ENCODE data around the gene NMS.

NMS gene

DNA sequence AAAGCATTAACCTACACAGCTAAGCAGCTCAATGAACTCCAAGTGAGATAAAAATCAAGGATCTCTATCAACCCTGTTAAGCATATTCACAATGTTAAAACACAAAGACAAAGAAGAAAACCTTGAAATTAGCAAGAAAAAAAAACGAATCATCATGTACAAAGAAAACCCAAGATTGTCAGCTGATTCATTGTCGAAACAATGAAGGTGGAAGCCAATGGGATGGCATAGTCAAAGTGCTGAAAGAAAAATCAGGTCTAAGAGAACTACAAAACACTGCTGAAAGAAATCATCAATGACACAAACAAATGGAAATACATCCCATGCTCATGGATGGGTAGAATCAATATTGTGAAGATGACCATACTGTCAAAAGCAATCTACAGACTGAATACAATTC, 32.5 kb downstream of the NMS start:
- WGBS, result 40% methylated on average over 2 of the region's 2 CpGs
- H3K27ac ChIP-seq (ENCODE audit: low read length, poor library complexity, severe bottlenecking), result no peak overlapping the region
- no peaks in the 10 kb centered on the region for H3K79me1 ChIP-seq (replicated peaks; ENCODE audit: low read length, poor library complexity, severe bottlenecking)
- H2BK12ac ChIP-seq (ENCODE audit: low read length in 2 of 2), result no peak overlapping the region
- H3K9ac ChIP-seq (ENCODE audit: low read length), result no peak overlapping the region
- H3K4me2 ChIP-seq (ENCODE audit: low read length, poor library complexity, severe bottlenecking), result no peak overlapping the region
- no peak for DNase-seq
- H2AFZ ChIP-seq (ENCODE audit: low read depth, low read length), result no peak overlapping the region
- H4K8ac ChIP-seq (ENCODE audit: low read length), result no peak overlapping the region
- H3K18ac ChIP-seq (ENCODE audit: low read depth in 1 of 2, low read length in 2 of 2), result no peak overlapping the region
- no peaks in the 10 kb centered on the region for H3K36me3 ChIP-seq (ENCODE audit: control insufficient read depth in 1 of 2, insufficient read depth in 2 of 2, low read depth in 1 of 2, low read length in 2 of 2)
- no peak overlapping the region for H3K4ac ChIP-seq (ENCODE audit: low read depth in 1 of 2, low read length in 2 of 2)
- no peak overlapping the region for H2BK15ac ChIP-seq (ENCODE audit: low read depth, poor library complexity, severe bottlenecking)
- H2BK5ac ChIP-seq (ENCODE audit: low read depth, low read length, poor library complexity, severe bottlenecking), result no peak overlapping the region
- no peak overlapping the region for H2BK120ac ChIP-seq (ENCODE audit: low read depth, low read length)
- no peak overlapping the region for H3K4me3 ChIP-seq (ENCODE audit: insufficient read depth in 1 of 2, low read depth in 1 of 2, low read length in 2 of 2)
- H3K27me3 ChIP-seq (ENCODE audit: control insufficient read depth in 1 of 2, insufficient read depth in 1 of 2, low read length in 2 of 2), result peaks cover 0 to 4% of the 10 kb centered on the region in 2 experiments
- no peak overlapping the region for H2AK5ac ChIP-seq (ENCODE audit: low read length, severe bottlenecking)
- no peak overlapping the region for H3K14ac ChIP-seq (ENCODE audit: low read length in 2 of 2)
- no peaks in the 10 kb centered on the region for H3K4me1 ChIP-seq (ENCODE audit: control insufficient read depth, insufficient read depth, low read depth, low read length)
- peaks cover 34% of the 10 kb centered on the region for H3K9me3 ChIP-seq (ENCODE audit: control insufficient read depth, low read length)
- H3K23ac ChIP-seq (ENCODE audit: low read length in 2 of 2), result no peak overlapping the region
- no peak overlapping the region for H4K91ac ChIP-seq (ENCODE audit: low read length)

DNA sequence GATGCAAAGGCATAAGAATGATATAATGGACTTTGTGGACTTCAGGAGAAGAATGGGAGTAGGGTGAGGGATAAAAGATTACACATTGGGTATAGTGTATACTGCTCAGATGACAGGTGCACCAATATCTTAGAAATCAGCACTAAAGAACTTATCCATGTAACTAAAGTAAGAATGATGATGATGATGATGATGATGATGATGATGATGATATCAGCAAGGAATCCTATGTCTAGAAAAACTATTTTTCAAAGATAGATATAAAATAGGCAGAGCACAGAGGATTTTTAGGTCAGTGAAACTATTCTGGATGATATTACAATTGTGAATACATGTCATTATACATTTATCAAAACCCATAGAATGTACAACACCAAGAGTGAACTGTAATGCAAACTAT, 34.3 kb downstream of the NMS start:
- H2BK5ac ChIP-seq (ENCODE audit: low read depth, low read length, poor library complexity, severe bottlenecking), result no peak overlapping the region
- H2AK5ac ChIP-seq (ENCODE audit: low read length, severe bottlenecking), result no peak overlapping the region
- no peak overlapping the region for H2BK15ac ChIP-seq (ENCODE audit: low read depth, poor library complexity, severe bottlenecking)
- no peak overlapping the region for H3K23ac ChIP-seq (ENCODE audit: low read length in 2 of 2)
- no peak overlapping the region for H2AFZ ChIP-seq (ENCODE audit: low read depth, low read length)
- DNase-seq, result no peak
- H3K18ac ChIP-seq (ENCODE audit: low read depth in 1 of 2, low read length in 2 of 2), result no peak overlapping the region
- H3K36me3 ChIP-seq (ENCODE audit: control insufficient read depth in 1 of 2, insufficient read depth in 2 of 2, low read depth in 1 of 2, low read length in 2 of 2), result no peaks in the 10 kb centered on the region
- H3K27me3 ChIP-seq (ENCODE audit: control insufficient read depth in 1 of 2, insufficient read depth in 1 of 2, low read length in 2 of 2), result peaks cover 0 to 4% of the 10 kb centered on the region in 2 experiments
- H2BK120ac ChIP-seq (ENCODE audit: low read depth, low read length), result no peak overlapping the region
- no peak overlapping the region for H3K14ac ChIP-seq (ENCODE audit: low read length in 2 of 2)
- H3K79me1 ChIP-seq (replicated peaks; ENCODE audit: low read length, poor library complexity, severe bottlenecking), result no peaks in the 10 kb centered on the region
- H4K8ac ChIP-seq (ENCODE audit: low read length), result no peak overlapping the region
- no peaks in the 10 kb centered on the region for H3K4me1 ChIP-seq (ENCODE audit: control insufficient read depth, insufficient read depth, low read depth, low read length)
- peaks cover 41% of the 10 kb centered on the region for H3K9me3 ChIP-seq (ENCODE audit: control insufficient read depth, low read length)
- H4K91ac ChIP-seq (ENCODE audit: low read length), result no peak overlapping the region
- H3K4ac ChIP-seq (ENCODE audit: low read depth in 1 of 2, low read length in 2 of 2), result no peak overlapping the region
- H3K4me3 ChIP-seq (ENCODE audit: insufficient read depth in 1 of 2, low read depth in 1 of 2, low read length in 2 of 2), result no peak overlapping the region
- no peak overlapping the region for H3K27ac ChIP-seq (ENCODE audit: low read length, poor library complexity, severe bottlenecking)
- H2BK12ac ChIP-seq (ENCODE audit: low read length in 2 of 2), result no peak overlapping the region
- H3K4me2 ChIP-seq (ENCODE audit: low read length, poor library complexity, severe bottlenecking), result no peak overlapping the region
- H3K9ac ChIP-seq (ENCODE audit: low read length), result no peak overlapping the region

DNA sequence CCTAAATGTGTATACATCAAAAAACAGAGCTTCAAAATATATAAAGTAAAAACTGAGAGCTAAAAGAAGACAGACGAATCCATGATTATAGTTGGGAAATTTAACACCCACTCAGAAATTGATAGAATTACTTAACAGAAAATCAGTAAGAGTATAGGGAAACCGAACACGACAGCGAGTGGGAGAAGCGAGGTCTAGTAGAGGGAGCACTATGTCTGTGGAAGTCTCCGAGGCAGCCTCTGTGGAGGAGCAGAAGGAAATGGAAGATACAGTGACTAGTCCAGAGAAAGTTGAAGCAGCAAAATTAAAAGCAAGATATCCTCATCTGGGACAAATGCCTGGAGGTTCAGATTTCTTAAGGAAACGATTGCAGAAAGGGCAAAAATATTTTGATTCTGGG, 38.8 kb downstream of the NMS start:
- Histone ChIP-seq H3K23ac (ENCODE audit: low read length in 2 of 2) (no peak overlapping the region), H2BK12ac (ENCODE audit: low read length in 2 of 2) (no peak overlapping the region), H3K79me1 (replicated peaks; ENCODE audit: low read length, poor library complexity, severe bottlenecking) (no peaks in the 10 kb centered on the region), H3K4me2 (ENCODE audit: low read length, poor library complexity, severe bottlenecking) (no peak overlapping the region), H3K4me3 (ENCODE audit: insufficient read depth in 1 of 2, low read depth in 1 of 2, low read length in 2 of 2) (no peak overlapping the region), H4K91ac (ENCODE audit: low read length) (no peak overlapping the region), H3K9ac (ENCODE audit: low read length) (no peak overlapping the region), H2BK120ac (ENCODE audit: low read depth, low read length) (no peak overlapping the region), H3K27ac (ENCODE audit: low read length, poor library complexity, severe bottlenecking) (no peak overlapping the region), H3K9me3 (ENCODE audit: control insufficient read depth, low read length) (peaks cover 21% of the 10 kb centered on the region), H3K18ac (ENCODE audit: low read depth in 1 of 2, low read length in 2 of 2) (no peak overlapping the region), H3K14ac (ENCODE audit: low read length in 2 of 2) (no peak overlapping the region), H3K4me1 (ENCODE audit: control insufficient read depth, insufficient read depth, low read depth, low read length) (no peaks in the 10 kb centered on the region), H3K27me3 (ENCODE audit: control insufficient read depth in 1 of 2, insufficient read depth in 1 of 2, low read length in 2 of 2) (no peaks in the 10 kb centered on the region), H2BK15ac (ENCODE audit: low read depth, poor library complexity, severe bottlenecking) (no peak overlapping the region), H2AFZ (ENCODE audit: low read depth, low read length) (no peak overlapping the region), H4K8ac (ENCODE audit: low read length) (no peak overlapping the region), H2AK5ac (ENCODE audit: low read length, severe bottlenecking) (no peak overlapping the region), H3K36me3 (ENCODE audit: control insufficient read depth in 1 of 2, insufficient read depth in 2 of 2, low read depth in 1 of 2, low read length in 2 of 2) (no peaks in the 10 kb centered on the region), H2BK5ac (ENCODE audit: low read depth, low read length, poor library complexity, severe bottlenecking) (no peak overlapping the region), H3K4ac (ENCODE audit: low read depth in 1 of 2, low read length in 2 of 2) (no peak overlapping the region)
- DNase-seq, result no peak
- WGBS, result 88% methylated on average over 7 of the region's 7 CpGs

- H3K4me1 ChIP-seq (ENCODE audit: control insufficient read depth, insufficient read depth, low read depth, low read length), result no peaks in the 10 kb centered on the region
- H2BK12ac ChIP-seq (ENCODE audit: low read length in 2 of 2), result no peak overlapping the region
- H2AFZ ChIP-seq (ENCODE audit: low read depth, low read length), result no peak overlapping the region
- H3K4me3 ChIP-seq (ENCODE audit: insufficient read depth in 1 of 2, low read depth in 1 of 2, low read length in 2 of 2), result no peak overlapping the region
- no peak overlapping the region for H2AK5ac ChIP-seq (ENCODE audit: low read length, severe bottlenecking)
- H3K9me3 ChIP-seq (ENCODE audit: control insufficient read depth, low read length), result peaks cover 6% of the 10 kb centered on the region
- no peak overlapping the region for H3K18ac ChIP-seq (ENCODE audit: low read depth in 1 of 2, low read length in 2 of 2)
- no peak overlapping the region for H4K91ac ChIP-seq (ENCODE audit: low read length)
- H2BK15ac ChIP-seq (ENCODE audit: low read depth, poor library complexity, severe bottlenecking), result no peak overlapping the region
- H3K36me3 ChIP-seq (ENCODE audit: control insufficient read depth in 1 of 2, insufficient read depth in 2 of 2, low read depth in 1 of 2, low read length in 2 of 2), result no peaks in the 10 kb centered on the region
- no peak overlapping the region for H2BK5ac ChIP-seq (ENCODE audit: low read depth, low read length, poor library complexity, severe bottlenecking)
- no peak overlapping the region for H3K14ac ChIP-seq (ENCODE audit: low read length in 2 of 2)
- no peak overlapping the region for H3K23ac ChIP-seq (ENCODE audit: low read length in 2 of 2)
- H3K27ac ChIP-seq (ENCODE audit: low read length, poor library complexity, severe bottlenecking), result no peak overlapping the region
- H3K4me2 ChIP-seq (ENCODE audit: low read length, poor library complexity, severe bottlenecking), result no peak overlapping the region
- no peaks in the 10 kb centered on the region for H3K27me3 ChIP-seq (ENCODE audit: control insufficient read depth in 1 of 2, insufficient read depth in 1 of 2, low read length in 2 of 2)
- H3K79me1 ChIP-seq (replicated peaks; ENCODE audit: low read length, poor library complexity, severe bottlenecking), result no peaks in the 10 kb centered on the region
- H4K8ac ChIP-seq (ENCODE audit: low read length), result no peak overlapping the region
- no peak overlapping the region for H3K4ac ChIP-seq (ENCODE audit: low read depth in 1 of 2, low read length in 2 of 2)
- DNase-seq, result no peak
- H3K9ac ChIP-seq (ENCODE audit: low read length), result no peak overlapping the region
- 82% methylated on average over 4 of the region's 4 CpGs for WGBS
- H2BK120ac ChIP-seq (ENCODE audit: low read depth, low read length), result no peak overlapping the region
These were observed 43.4 kb downstream of the NMS start for GRCh38 chr2:100513650-100514049.

Measured in mesenchymal stem cell (in vitro differentiated cells and primary cell).